HG02798 (cell line): ENCODE results near the gene FMN2.
"Not testable (repeated sequence)": the region's sequence is repeated elsewhere in the genome, so short reads cannot be mapped to it uniquely, and the experiment has no call there.

Experiments used
- ATAC-seq: cut with Tn5 transposase; IDR thresholded peaks from one replicate; pipeline ENCODE4 v1.9.1; 2021; ENCODE audit warnings: mild to moderate bottlenecking; ENCODE audit not compliant: unreplicated experiment, poor library complexity

Gene FMN2

GRCh38 chr1:240128366-240128765 lies 36.7 kb downstream of the FMN2 start:
- ATAC-seq: no peak

DNA sequence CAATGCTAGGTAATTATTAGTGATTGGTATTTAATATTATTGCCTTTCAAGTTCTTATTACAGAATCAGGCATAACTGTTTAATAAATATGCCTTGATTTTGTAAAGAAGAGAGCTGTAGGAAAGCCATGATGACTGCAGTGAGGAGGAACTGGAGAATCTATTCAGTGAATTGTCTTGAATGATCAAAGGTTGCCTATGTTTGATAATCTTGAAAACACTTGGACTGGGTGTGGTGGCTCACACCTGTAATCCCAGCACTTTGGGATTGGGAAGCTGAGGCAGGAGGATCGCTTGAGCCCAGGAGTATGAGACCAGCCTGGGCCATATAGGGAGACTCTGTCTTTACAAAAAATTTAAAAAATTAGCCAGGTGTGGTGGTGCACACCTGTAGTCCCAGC lies 42.4 kb downstream of the FMN2 start:
- no peak for ATAC-seq

DNA sequence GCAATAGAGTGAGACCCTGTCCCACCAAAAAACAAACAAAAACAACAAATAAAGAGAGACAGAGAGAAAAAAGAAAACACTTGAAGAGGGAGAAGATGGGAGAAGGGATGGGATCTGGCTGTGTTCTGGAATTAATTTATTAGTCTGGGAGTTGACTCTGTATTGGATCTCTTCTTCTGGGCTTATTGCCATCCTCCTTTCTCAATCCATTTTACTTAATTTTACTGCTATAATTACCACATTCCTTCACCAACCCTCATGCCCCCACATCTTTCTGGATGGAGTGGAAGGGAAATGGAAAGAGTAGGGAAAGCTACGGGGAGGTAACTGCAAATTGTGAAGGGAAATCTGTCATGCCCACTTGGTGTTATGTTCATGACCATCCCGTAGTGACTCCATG lies 42.9 kb downstream of the FMN2 start:
- no peak for ATAC-seq

DNA sequence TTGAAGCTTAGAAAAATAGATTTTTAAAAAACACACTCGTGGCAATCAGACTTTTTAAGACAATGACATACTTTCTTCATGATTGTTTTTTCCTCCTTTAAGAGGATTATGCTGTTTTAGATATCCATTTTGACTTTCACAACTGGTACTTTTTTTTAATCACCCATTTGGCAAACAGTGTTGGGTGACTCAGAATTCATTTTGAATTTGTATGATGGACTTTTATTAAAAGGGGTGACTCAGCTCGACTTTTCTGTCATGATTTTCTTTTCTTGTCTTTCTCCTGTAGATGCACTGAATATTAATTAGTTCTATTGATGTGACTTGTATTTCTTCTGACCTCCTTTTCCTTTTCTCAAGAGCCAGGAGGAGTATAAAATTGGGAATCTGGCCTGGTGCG lies 44.7 kb downstream of the FMN2 start:
- ATAC-seq: no peak

GRCh38 chr1:240138867-240139266 lies 47.2 kb downstream of the FMN2 start:
- ATAC-seq: no peak

DNA sequence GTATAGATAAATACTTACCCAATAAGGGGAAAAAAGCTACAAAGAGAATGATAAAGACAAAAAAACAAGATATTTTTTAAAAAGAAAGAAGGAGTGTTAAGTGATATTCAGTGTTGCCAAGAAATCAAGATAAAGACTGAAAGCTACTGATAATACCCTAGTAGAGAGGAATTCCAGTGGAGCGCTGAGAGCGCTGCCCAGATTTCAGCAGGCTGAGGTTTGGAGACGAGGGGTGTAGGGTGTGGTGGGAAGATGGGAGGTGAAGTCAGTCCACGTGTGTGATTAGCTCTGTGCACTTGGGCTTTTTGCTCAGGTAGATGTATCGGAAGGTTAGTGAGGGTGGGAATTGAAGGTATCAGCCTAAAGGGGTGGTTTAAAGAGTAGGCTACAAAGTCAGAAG lies 47.8 kb downstream of the FMN2 start:
- ATAC-seq: no peak

- no peak for ATAC-seq
Measured at GRCh38 chr1:240145120-240145519, 53.4 kb downstream of the FMN2 start.

DNA sequence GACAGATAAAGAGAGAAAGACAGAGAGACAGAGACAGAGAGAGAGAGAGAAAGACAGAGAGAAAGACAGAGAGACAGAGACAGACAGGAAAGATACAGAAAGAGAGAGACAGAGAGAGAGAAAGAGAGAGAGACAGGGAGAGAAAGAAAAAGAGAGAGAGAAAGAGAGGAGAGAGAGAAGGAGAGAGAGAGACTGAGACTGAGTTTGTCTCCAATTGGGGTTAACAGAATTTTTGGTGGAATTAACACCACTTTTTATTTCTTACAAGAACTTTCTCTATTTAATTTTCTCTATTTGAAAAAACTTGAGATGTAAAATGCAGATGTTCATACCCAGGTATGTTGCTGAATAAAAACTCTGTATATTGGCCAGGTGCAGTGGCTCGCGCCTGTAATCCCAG lies 56.6 kb downstream of the FMN2 start:
- ATAC-seq: no peak

DNA sequence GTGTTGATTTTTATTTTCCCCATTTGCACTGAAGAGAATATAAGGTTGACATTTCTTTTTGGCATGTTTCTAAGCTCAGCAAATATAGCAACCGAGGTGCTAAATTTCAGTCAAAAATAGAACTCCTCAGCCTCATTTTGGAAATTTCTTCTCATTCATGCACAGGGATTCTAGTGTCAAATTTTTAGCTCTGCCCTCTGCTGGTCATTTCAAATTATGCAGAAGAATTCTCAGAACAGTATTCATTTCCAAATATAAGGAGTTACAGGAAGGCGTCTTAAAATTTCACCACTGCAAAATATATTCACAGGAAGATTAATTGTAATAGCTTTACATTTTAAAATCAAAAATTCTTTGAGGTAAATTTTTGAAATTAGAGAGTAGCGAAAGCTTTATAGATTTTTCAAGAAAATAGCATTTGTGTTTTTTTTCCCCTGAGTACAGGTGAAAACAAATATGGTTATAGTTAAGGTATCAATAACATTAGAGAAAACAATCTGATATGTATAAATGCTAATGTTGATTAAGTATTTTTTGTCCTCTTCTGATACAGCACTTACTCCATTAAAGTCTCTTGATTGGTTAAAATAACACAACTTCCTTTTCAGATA lies 57.9 kb downstream of the FMN2 start:
- ATAC-seq: peak; percentile 49

DNA sequence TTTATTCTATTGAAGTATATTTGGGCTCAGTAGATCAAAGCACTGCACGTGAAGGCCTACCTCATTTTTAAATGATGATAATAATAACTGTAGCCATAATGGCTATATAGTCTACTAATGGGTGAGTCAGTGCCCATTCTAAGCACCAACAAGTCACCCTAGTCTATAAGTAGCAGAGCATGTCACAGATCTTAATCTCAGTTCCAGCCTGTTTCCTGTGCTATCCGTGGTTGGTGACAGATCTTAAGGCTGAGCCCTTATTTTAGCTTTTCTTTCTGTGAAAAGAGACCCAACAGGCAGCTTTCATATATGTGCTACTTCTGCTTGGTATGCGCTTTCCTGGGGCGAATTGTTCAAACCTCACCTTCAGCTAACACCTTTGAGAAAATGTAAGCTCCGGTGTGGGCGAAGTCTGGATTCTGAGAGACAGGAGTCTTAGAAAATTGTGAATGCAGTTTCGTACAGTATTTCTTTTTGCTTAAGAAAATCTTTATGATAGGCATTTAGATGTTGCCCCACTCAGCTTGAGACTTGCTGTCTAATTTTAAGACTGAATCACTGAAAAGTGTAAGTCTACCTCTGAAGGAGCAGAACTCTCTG lies 59.6 kb downstream of the FMN2 start:
- no peak for ATAC-seq

- ATAC-seq: no peak
Measured at GRCh38 chr1:240152611-240153297, 61.1 kb downstream of the FMN2 start.

DNA sequence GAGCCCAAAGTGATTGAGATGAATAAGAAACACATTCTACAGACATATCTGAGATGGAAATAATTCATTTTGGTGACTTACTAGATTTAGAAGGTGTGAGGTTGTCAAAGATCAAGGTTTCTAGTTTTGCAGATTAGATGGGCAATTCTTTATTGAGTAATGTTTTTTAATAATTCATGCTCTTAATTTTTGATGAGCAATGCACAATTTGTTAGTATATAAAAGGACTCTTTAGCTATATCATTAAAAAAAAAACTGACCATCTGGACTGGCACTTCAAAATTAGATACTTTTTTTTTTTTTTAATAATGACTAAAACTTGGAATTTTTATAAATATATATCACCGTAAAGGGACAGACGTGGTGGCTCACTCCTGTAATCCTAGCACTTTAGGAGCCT lies 63.9 kb downstream of the FMN2 start:
- no peak for ATAC-seq

GRCh38 chr1:240164742-240165141 lies 73.1 kb downstream of the FMN2 start:
- no peak for ATAC-seq

GRCh38 chr1:240169188-240169587 lies 77.5 kb downstream of the FMN2 start:
- ATAC-seq: no peak

DNA sequence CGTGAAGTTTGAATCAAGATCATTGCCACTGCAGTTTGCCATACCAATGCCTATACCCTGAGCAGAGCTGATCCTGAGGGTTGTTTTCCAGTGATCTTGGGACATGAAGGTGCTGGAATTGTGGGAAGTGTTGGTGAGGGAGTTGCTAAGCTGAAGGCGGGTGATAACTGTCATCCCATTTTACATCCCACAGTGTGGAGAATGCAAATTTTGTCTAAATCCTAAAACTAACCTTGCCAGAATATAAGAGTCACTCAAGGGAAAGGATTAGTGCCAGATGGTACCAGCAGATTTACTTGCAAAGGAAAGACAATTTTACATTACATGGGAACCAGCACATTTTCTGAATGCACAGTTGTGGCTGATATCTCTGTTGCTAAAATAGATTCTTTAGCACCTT lies 78.6 kb downstream of the FMN2 start:
- no peak for ATAC-seq

DNA sequence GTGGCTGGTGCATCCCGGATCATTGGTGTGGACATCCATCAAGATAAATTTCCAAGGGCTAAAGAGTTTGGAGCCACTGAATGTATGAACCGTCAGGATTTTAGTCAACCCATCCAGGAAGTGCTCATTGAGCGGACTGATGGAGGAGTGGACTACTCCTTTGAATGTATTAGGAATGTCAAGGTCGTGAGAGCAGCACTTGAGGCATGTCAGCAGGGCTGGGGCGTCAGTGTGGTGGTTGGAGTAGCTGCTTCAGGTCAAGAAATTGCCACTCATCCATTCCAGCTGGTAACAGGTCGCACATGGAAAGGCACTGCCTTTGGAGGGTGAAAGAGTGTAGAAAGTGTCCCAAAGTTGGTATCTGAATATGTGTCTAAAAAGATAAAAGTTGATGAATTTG lies 79.1 kb downstream of the FMN2 start:
- ATAC-seq: no peak

DNA sequence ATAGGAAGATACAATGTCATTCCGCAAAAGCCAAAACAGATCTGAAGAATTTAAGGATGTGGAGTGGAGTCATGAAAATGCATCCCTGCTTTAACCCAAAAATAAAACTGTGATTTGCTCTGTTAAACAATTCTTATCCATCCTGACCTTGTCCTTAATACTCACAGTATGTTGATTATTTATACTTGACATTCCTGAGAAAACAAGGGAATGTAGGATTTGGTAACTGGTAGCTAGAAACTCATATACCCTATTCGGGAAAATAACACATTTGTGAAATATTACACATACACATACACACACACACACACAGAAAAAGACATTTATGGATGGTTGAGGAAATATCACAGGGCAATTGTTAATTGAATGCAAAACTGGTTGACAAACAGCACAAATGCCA lies 80.2 kb downstream of the FMN2 start:
- no peak for ATAC-seq

- no peak for ATAC-seq
Measured at GRCh38 chr1:240173836-240174235, 82.2 kb downstream of the FMN2 start.

- ATAC-seq: no peak
Measured at GRCh38 chr1:240174734-240175133, 83.1 kb downstream of the FMN2 start.

DNA sequence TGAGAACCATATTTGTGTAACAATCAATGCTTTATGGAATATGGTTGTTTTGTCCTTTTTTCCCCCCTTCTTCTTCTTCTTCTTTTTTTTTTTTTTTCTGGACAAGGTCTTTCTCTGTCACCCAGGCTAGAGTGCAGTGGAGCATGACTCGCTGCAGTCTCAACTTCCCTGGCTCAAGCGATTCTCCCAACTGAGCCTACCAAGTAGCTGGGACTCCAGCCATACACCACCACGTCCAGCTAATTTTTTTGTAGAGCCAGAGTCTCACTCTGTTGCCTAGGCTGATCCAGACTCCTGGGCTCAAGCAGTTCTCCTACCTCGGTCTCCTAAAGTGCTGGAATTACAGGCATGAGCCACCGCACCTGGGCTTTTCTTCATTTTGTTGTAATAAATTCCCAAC lies 86.7 kb downstream of the FMN2 start:
- ATAC-seq: no peak

- ATAC-seq: not testable (repeated sequence)
Measured at GRCh38 chr1:240184682-240185081, 93.0 kb downstream of the FMN2 start.

GRCh38 chr1:240188139-240188538 lies 96.5 kb downstream of the FMN2 start:
- no peak for ATAC-seq
